ENCODE data around the gene PRTG. TPM values are rescaled to one million over a fixed set of nuclear protein-coding genes. Genes with fewer than 3 reads are reported as not detected.
A peak's percentile ranks its signal among the peaks of the same experiment; 100 is the strongest.
"Not testable (repeated sequence)": the region's sequence is repeated elsewhere in the genome, so short reads cannot be mapped to it uniquely, and the experiment has no call there.

The PRTG gene
- total RNA-seq, 1 donor from 2014 or later = 334 TPM

DNA sequence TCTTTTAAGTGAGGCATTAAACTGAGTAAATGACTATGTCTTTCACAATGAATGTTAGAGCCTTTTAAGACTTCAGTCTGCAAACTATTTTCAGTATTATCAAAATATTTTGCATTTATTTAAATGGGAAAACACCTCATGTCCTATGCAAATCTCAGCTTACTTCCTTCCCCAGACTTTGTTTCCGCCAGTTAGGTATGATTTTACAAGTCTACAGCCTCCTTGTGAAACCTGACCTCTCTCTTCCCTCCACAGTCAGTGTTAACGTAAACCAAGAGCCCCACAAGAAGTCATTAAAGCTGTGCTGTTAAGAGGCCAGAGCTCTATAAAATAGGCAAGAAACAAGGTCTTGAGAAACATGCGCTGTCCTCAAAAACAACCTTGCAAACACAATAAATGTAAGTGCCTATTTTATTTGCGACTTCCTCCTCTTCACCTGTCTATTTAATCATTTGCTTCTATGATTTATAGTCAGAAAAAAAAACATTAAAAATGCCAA, 48.3 kb downstream of the PRTG start:
- Mint-ChIP-seq H3K9me3 (no peaks in the 10 kb centered on the region), H3K4me3 (peak overlapping the region; percentile 15), H3K36me3 (ENCODE audit: low read depth) (peaks cover 4% of the 10 kb centered on the region), H3K27me3 (ENCODE audit: low read depth) (no peaks in the 10 kb centered on the region), H3K27ac (ENCODE audit: unreplicated experiment) (no peak overlapping the region), H3K4me1 (peaks cover 58% of the 10 kb centered on the region)
- DNase-seq (ENCODE audit: low read depth, low spot score) = no peak
- TF ChIP-seq, protein P1, sequence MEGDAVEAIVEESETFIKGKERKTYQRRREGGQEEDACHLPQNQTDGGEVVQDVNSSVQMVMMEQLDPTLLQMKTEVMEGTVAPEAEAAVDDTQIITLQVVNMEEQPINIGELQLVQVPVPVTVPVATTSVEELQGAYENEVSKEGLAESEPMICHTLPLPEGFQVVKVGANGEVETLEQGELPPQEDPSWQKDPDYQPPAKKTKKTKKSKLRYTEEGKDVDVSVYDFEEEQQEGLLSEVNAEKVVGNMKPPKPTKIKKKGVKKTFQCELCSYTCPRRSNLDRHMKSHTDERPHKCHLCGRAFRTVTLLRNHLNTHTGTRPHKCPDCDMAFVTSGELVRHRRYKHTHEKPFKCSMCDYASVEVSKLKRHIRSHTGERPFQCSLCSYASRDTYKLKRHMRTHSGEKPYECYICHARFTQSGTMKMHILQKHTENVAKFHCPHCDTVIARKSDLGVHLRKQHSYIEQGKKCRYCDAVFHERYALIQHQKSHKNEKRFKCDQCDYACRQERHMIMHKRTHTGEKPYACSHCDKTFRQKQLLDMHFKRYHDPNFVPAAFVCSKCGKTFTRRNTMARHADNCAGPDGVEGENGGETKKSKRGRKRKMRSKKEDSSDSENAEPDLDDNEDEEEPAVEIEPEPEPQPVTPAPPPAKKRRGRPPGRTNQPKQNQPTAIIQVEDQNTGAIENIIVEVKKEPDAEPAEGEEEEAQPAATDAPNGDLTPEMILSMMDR (conservative IDR thresholded peaks at IDR 0.05) = no peak

DNA sequence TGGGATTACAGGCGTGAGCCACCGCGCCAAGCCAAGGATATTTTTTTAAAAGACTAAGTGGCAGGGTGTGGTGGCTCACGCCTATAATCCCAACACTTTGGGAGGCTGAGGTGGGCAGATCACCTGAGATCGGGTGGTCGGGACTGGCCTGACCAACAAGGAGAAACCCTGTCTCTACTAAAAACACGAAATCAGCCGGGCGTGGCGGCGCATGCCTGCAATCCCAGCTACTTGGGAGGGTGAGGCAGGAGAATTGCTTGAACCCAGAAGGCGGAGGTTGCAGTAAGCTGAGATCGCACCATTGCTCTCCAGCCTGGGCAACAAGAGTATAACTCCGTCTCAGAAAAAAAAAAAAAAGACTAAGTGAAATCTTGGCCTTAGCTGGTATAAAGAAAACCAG, 49.8 kb downstream of the PRTG start:
- not testable (repeated sequence) for H3K36me3 Mint-ChIP-seq (ENCODE audit: low read depth); H3K27me3 Mint-ChIP-seq (ENCODE audit: low read depth); DNase-seq (ENCODE audit: low read depth, low spot score); H3K4me3 Mint-ChIP-seq; H3K9me3 Mint-ChIP-seq; H3K27ac Mint-ChIP-seq (ENCODE audit: unreplicated experiment)
- H3K4me1 Mint-ChIP-seq = peaks cover 53% of the 10 kb centered on the region

DNA sequence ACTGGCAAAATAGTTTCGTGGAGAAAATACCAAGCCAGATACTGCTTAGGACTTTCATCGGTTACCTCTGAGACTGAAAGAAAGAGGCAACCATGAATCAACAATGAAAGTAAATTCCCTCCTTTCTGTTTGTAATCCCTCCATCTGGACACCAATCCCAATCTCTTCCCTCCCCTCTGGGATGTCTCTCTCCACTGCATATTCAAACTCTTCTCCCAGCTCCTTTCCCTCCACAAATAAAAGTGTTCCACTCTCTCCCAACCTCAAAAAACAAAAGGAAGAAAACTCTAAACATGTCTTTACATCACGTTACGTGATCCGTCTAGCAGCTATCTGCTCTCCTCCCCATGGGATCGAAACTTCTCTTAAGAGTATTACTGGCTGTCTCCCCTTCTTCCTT, 55.2 kb downstream of the PRTG start:
- peak overlapping the region; percentile 7 for H3K4me3 Mint-ChIP-seq
- H3K27me3 Mint-ChIP-seq (ENCODE audit: low read depth) = no peaks in the 10 kb centered on the region
- TF ChIP-seq, protein P1 (conservative IDR thresholded peaks at IDR 0.05) = no peak
- no peak for DNase-seq (ENCODE audit: low read depth, low spot score)
- peaks cover 52% of the 10 kb centered on the region for H3K4me1 Mint-ChIP-seq
- H3K27ac Mint-ChIP-seq (ENCODE audit: unreplicated experiment) = peak overlapping the region; percentile 83
- H3K36me3 Mint-ChIP-seq (ENCODE audit: low read depth) = peaks cover 6% of the 10 kb centered on the region
- H3K9me3 Mint-ChIP-seq = no peaks in the 10 kb centered on the region

DNA sequence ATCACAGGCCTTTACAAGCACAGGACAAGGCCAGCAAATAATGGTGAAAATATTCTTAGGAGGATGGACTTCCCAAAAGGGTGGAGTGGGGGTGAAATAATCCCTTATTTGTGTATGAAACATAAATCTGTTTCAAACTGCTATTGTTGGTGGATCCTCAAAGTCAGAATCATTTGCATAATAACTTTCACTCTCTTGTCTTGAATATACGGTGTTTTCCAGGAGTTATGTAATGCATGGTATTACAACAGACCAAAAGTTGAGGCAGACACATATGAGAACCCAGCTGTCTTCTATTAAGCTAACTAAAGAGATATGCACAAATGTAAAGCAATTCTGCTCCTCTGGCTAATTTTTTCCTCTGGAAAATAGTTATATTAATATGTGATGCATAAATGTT, 57.7 kb downstream of the PRTG start:
- H3K4me1 Mint-ChIP-seq = peaks cover 52% of the 10 kb centered on the region
- peaks cover 10% of the 10 kb centered on the region for H3K36me3 Mint-ChIP-seq (ENCODE audit: low read depth)
- H3K27ac Mint-ChIP-seq (ENCODE audit: unreplicated experiment) = peak overlapping the region; percentile 13
- no peaks in the 10 kb centered on the region for H3K9me3 Mint-ChIP-seq
- TF ChIP-seq, protein P1 (conservative IDR thresholded peaks at IDR 0.05) = no peak
- H3K27me3 Mint-ChIP-seq (ENCODE audit: low read depth) = no peaks in the 10 kb centered on the region
- no peak for DNase-seq (ENCODE audit: low read depth, low spot score)
- no peak overlapping the region for H3K4me3 Mint-ChIP-seq

DNA sequence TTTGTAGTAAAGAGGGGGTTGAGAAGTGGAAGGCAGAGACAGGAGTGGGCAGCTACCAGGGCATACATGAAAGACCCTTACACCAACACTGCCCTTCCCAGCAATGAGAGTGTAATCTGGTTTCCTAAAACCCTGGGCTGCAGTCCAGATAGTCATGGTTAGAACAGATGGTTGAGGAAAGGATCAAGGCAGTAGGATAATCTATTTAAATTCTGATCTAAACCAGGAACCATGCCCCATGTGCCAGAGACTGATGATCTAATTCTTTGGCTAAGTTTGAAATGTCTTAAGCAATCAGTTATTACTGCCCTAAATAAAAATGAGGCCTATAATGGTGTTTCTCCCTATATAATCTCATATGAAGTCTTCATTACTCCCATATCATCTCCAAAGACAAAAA, 59.6 kb downstream of the PRTG start:
- Mint-ChIP-seq H3K36me3 (ENCODE audit: low read depth) (peaks cover 9% of the 10 kb centered on the region), H3K27me3 (ENCODE audit: low read depth) (no peaks in the 10 kb centered on the region), H3K4me1 (peaks cover 49% of the 10 kb centered on the region), H3K4me3 (no peak overlapping the region), H3K27ac (ENCODE audit: unreplicated experiment) (no peak overlapping the region), H3K9me3 (no peaks in the 10 kb centered on the region)
- TF ChIP-seq, protein P1 (conservative IDR thresholded peaks at IDR 0.05) = no peak
- DNase-seq (ENCODE audit: low read depth, low spot score) = no peak

- peaks cover 45% of the 10 kb centered on the region for H3K4me1 Mint-ChIP-seq
- H3K4me3 Mint-ChIP-seq = no peak overlapping the region
- no peak overlapping the region for H3K27ac Mint-ChIP-seq (ENCODE audit: unreplicated experiment)
- TF ChIP-seq, protein P1 (conservative IDR thresholded peaks at IDR 0.05) = no peak
- H3K27me3 Mint-ChIP-seq (ENCODE audit: low read depth) = no peaks in the 10 kb centered on the region
- peaks cover 11% of the 10 kb centered on the region for H3K36me3 Mint-ChIP-seq (ENCODE audit: low read depth)
- H3K9me3 Mint-ChIP-seq = no peaks in the 10 kb centered on the region
- no peak for DNase-seq (ENCODE audit: low read depth, low spot score)
Observed at GRCh38 chr15:55681631-55682030, 61.3 kb downstream of the PRTG start.

Data from neural crest cell (in vitro differentiated cells).